PC-3 (cell line): Measurements from ENCODE around the gene SNED1. TPM values are rescaled to one million over a fixed set of nuclear protein-coding genes. Genes with fewer than 3 reads are reported as not detected.

ENCODE experiments used
- ATAC-seq: fragments of 200-7000 bp; cut with Tn5 transposase; 2 replicates; pipeline ENCODE4 v1.9.1; 2020; ENCODE audit warnings: mild to moderate bottlenecking, moderate library complexity
- BruUV-seq: library from RNA; stranded (reverse); fragments of 400-500 nt; replicated peaks from 2 replicates; lab custom pipeline; 2021; lab: Mats Ljungman, UMichigan
- CTCF ChIA-PET: fragments of 300-600 bp; sonication (Branson Sonifier 250); formaldehyde crosslinking; loops from one replicate; lab custom pipeline; 2022; ENCODE audit warnings: antibody characterized with exemption; lab: Charles Lee
- POLR2A ChIA-PET: fragments of 300-600 bp; sonication (Branson Sonifier 250); formaldehyde crosslinking; loops from one replicate; lab custom pipeline; 2022; ENCODE audit warnings: antibody characterized with exemption; ENCODE audit not compliant: unreplicated experiment; lab: Charles Lee
- DNase-seq: peaks from one replicate; pipeline ENCODE4 v3.0.0-alpha.2; 2015
- H2AFZ ChIP-seq: fragments of 300-600 bp; sonication (generic); 2 replicates; pipeline ENCODE4 v1.6.0; 2016; ENCODE audit warnings: antibody characterized with exemption, low read length
- H3F3A ChIP-seq: fragments of 300-600 bp; sonication (generic); one replicate; pipeline ENCODE4 v1.6.0; 2017; ENCODE audit warnings: antibody characterized with exemption, low read length, control low read depth, mild to moderate bottlenecking; ENCODE audit not compliant: unreplicated experiment
- H3K27ac ChIP-seq: fragments of 300-600 bp; sonication (generic); 2 replicates; pipeline ENCODE4 v1.5.1; 2016; ENCODE audit warnings: mild to moderate bottlenecking, low read length
- H3K27me3 ChIP-seq: fragments of 300-600 bp; sonication (generic); 2 replicates; pipeline ENCODE4 v1.6.1; 2016; ENCODE audit warnings: low read length, mixed read lengths
- H3K36me3 ChIP-seq: fragments of 300-600 bp; sonication (generic); 2 replicates; pipeline ENCODE4 v1.6.1; 2016; ENCODE audit warnings: low read depth, mixed run types, low read length, mixed read lengths
- H3K4me1 ChIP-seq: fragments of 300-600 bp; sonication (generic); 2 replicates; pipeline ENCODE4 v1.5.1; 2016; ENCODE audit warnings: low read length; ENCODE audit not compliant: insufficient read depth
- H3K4me2 ChIP-seq: fragments of 300-600 bp; sonication (generic); 2 replicates; pipeline ENCODE4 v1.6.0; 2016; ENCODE audit warnings: low read length
- H3K4me3 ChIP-seq: fragments of 300-600 bp; sonication (generic); 2 replicates; pipeline ENCODE4 v1.5.1; 2016; ENCODE audit warnings: mild to moderate bottlenecking, low read length, mixed read lengths
- H3K79me2 ChIP-seq: fragments of 300-600 bp; sonication (generic); 2 replicates; pipeline ENCODE4 v1.6.1; 2017; ENCODE audit warnings: low read length, mixed read lengths
- H3K9ac ChIP-seq: fragments of 300-600 bp; sonication (generic); 2 replicates; pipeline ENCODE4 v1.6.0; 2016; ENCODE audit warnings: mild to moderate bottlenecking, low read length
- H3K9me2 ChIP-seq: fragments of 300-600 bp; sonication (generic); replicated peaks from 2 replicates; pipeline ENCODE4 v1.6.1; 2016; ENCODE audit warnings: mixed run types, low read length, mixed read lengths
- H3K9me3 ChIP-seq: fragments of 300-600 bp; sonication (generic); 2 replicates; pipeline ENCODE4 v1.6.1; 2016; ENCODE audit warnings: low read length, mixed read lengths
- H4K20me1 ChIP-seq: fragments of 300-600 bp; sonication (generic); 2 replicates; pipeline ENCODE4 v1.6.1; 2016; ENCODE audit warnings: low read length, mixed read lengths
- CTCF ChIP-seq: fragments of 300-600 bp; sonication (generic); conservative IDR thresholded peaks from 2 replicates; pipeline ENCODE4 v1.5.1; 2017; ENCODE audit warnings: antibody characterized with exemption, low read depth, mild to moderate bottlenecking, low read length
- EZH2 ChIP-seq: fragments of 300-600 bp; sonication (generic); IDR thresholded peaks from one replicate; pipeline ENCODE4 v1.6.1; 2017; ENCODE audit warnings: antibody characterized with exemption, mild to moderate bottlenecking, low read length; ENCODE audit not compliant: unreplicated experiment
- EZH2phosphoT487 ChIP-seq: fragments of 300-600 bp; sonication (generic); IDR thresholded peaks from 2 replicates; pipeline ENCODE4 v1.6.1; 2018; ENCODE audit warnings: mild to moderate bottlenecking, antibody characterized with exemption, low read length, borderline replicate concordance
- intact Hi-C: fragments of 100-400 bp; cut with micrococcal nuclease; formaldehyde crosslinking; loops from 2 replicates; pipeline ENCODE4 v1.9.0; 2023
- total RNA-seq: library from RNA; depleted of rRNA; stranded (reverse); fragments of >200 nt; gene quantifications from 2 replicates; pipeline ENCODE4 v1.2.3, GENCODE V29; 2014

Gene SNED1
- total RNA-seq, 1 experiment from 2014 or later = 0.66 TPM

- Histone ChIP-seq H3K9me3 (no peaks in the 10 kb centered on the region), H3K4me3 (no peak overlapping the region), H3K79me2 (no peaks in the 10 kb centered on the region), H2AFZ (no peak overlapping the region), H3K36me3 (no peaks in the 10 kb centered on the region), H3K9ac (no peak overlapping the region), H3K27me3 (no peaks in the 10 kb centered on the region), H3K4me1 (no peaks in the 10 kb centered on the region), H3K9me2 (no peaks in the 10 kb centered on the region), H4K20me1 (no peaks in the 10 kb centered on the region), H3K4me2 (no peak overlapping the region), H3K27ac (no peak overlapping the region), H3F3A (no peaks in the 10 kb centered on the region)
- ChIA-PET CTCF (no interaction called here), POLR2A (no interaction called here)
- ATAC-seq = no peak
- TF ChIP-seq CTCF (no peak), EZH2 (no peak), EZH2phosphoT487 (no peak)
- intact Hi-C loops = no loop called here
- BruUV-seq = no TSS peak
- no peak for DNase-seq
Observed at GRCh38 chr2:241139531-241140444, 141.4 kb downstream of the SNED1 start.

GRCh38 chr2:241140445-241140840, 142.0 kb downstream of the SNED1 start:
- H3K9me3 ChIP-seq = no peaks in the 10 kb centered on the region
- H3K79me2 ChIP-seq = no peaks in the 10 kb centered on the region
- no TSS peak for BruUV-seq
- no peaks in the 10 kb centered on the region for H3K36me3 ChIP-seq
- H3K9ac ChIP-seq = no peak overlapping the region
- ATAC-seq (no peak), DNase-seq (no peak)
- H3F3A ChIP-seq = no peaks in the 10 kb centered on the region
- H4K20me1 ChIP-seq = no peaks in the 10 kb centered on the region
- H3K9me2 ChIP-seq = no peaks in the 10 kb centered on the region
- intact Hi-C loops = no loop called here
- ChIA-PET CTCF (no interaction called here), POLR2A (no interaction called here)
- TF ChIP-seq EZH2 = no peak
- no peak for TF ChIP-seq CTCF
- TF ChIP-seq EZH2phosphoT487 = no peak
- no peak overlapping the region for H2AFZ ChIP-seq
- H3K4me1 ChIP-seq = no peaks in the 10 kb centered on the region
- no peak overlapping the region for H3K4me2 ChIP-seq
- H3K27me3 ChIP-seq = no peaks in the 10 kb centered on the region
- H3K27ac ChIP-seq = no peak overlapping the region
- H3K4me3 ChIP-seq = no peak overlapping the region

GRCh38 chr2:241141214-241141770, 142.9 kb downstream of the SNED1 start:
- intact Hi-C loops = no loop called here
- POLR2A ChIA-PET = no interaction called here
- no peaks in the 10 kb centered on the region for H3K36me3 ChIP-seq

More at GRCh38 chr2:241141214-241141770, 142.9 kb downstream of the SNED1 start:
- Histone ChIP-seq H4K20me1 (no peaks in the 10 kb centered on the region), H3K27me3 (no peaks in the 10 kb centered on the region), H3K79me2 (no peaks in the 10 kb centered on the region), H3K9me2 (no peaks in the 10 kb centered on the region), H2AFZ (no peak overlapping the region), H3F3A (no peaks in the 10 kb centered on the region), H3K27ac (no peak overlapping the region), H3K9me3 (no peaks in the 10 kb centered on the region), H3K9ac (no peak overlapping the region), H3K4me3 (no peak overlapping the region), H3K4me1 (no peaks in the 10 kb centered on the region), H3K4me2 (no peak overlapping the region)
- ATAC-seq = no peak
- no peak for TF ChIP-seq EZH2
- no peak for TF ChIP-seq CTCF
- no peak for TF ChIP-seq EZH2phosphoT487
- CTCF ChIA-PET = no interaction called here
- BruUV-seq = no TSS peak
- no peak for DNase-seq
